Kidney (tissue), 14 donors: ENCODE results near the gene CD151. TPM values are rescaled to one million over a fixed set of nuclear protein-coding genes. Genes with fewer than 3 reads are reported as not detected.

Source experiments
- DNase-seq, 5 donors: peaks; one replicate each; pipeline ENCODE4 v3.0.0-alpha.2; 2013 to 2020
- FAIRE-seq: peaks from 2 replicates; lab custom pipeline; 2012; peaks lifted over from hg19 to GRCh38; lab: Jason Lieb, UNC
- H3K27ac ChIP-seq, 2 donors: one replicate each; pipeline ENCODE4 v1.7.0; 2013; ENCODE audit warnings: low read depth in 2 of 2, low read length in 2 of 2, inconsistent platforms in 1 of 2
- H3K27me3 ChIP-seq: one replicate; pipeline ENCODE4 v1.7.1; 2013; ENCODE audit warnings: low read length, inconsistent platforms; ENCODE audit not compliant: control insufficient read depth, insufficient read depth
- H3K36me3 ChIP-seq, 3 donors: one replicate each; pipeline versions ENCODE4 v1.7.0 to v1.7.1; 2013; ENCODE audit warnings: low read length in 3 of 3, control low read depth in 1 of 3, inconsistent platforms in 1 of 3; ENCODE audit not compliant: insufficient read depth in 3 of 3, control insufficient read depth in 2 of 3
- H3K4me1 ChIP-seq, 3 donors: one replicate each; pipeline versions ENCODE4 v1.7.0 to v1.7.1; 2013; ENCODE audit warnings: low read length in 3 of 3, inconsistent platforms in 1 of 3, low read depth in 1 of 3; ENCODE audit not compliant: control insufficient read depth in 2 of 3, insufficient read depth in 2 of 3
- H3K4me3 ChIP-seq, 3 donors: one replicate each; pipeline versions ENCODE4 v1.7.0 to v1.8.1; 2013; ENCODE audit warnings: low read length in 3 of 3, control low read depth in 1 of 3, inconsistent platforms in 1 of 3
- H3K9ac ChIP-seq, 3 donors: one replicate each; pipeline versions ENCODE4 v1.7.0 to v1.7.1; 2013; ENCODE audit warnings: low read length in 3 of 3, control low read depth in 1 of 3, inconsistent platforms in 1 of 3
- H3K9me3 ChIP-seq, 3 donors: one replicate each; pipeline versions ENCODE4 v1.7.0 to v1.7.1; 2013; ENCODE audit warnings: low read length in 3 of 3, control low read depth in 1 of 3, inconsistent platforms in 1 of 3; ENCODE audit not compliant: control insufficient read depth in 2 of 3, insufficient read depth in 1 of 3
- intact Hi-C: fragments of 100-400 bp; cut with DNase I; formaldehyde crosslinking; loops from one replicate; pipeline ENCODE4 v1.11.1; 2022
- polyA plus RNA-seq: library from polyadenylated mRNA; stranded (reverse); fragments of 350-450 nt; fragmentation: Illumina TruSeq; extraction: RNeasy Lipid Tissue Mini Kit (QIAGEN cat#74804); gene quantifications from one replicate; pipeline ENCODE4 v1.2.3, GENCODE V29; 2014; ENCODE audit warnings: low read depth, low replicate concordance; ENCODE audit not compliant: insufficient read depth
- total RNA-seq: library from RNA; stranded (reverse); fragmentation: NEBNext Ultra II Directional; extraction: Animal tissue kit (Norgen Biotek cat#: 25700); gene quantifications from one replicate; pipeline ENCODE4 v1.2.1, GENCODE V29; 2021
- TF ChIP-seq, protein P1 (sequence below): IDR thresholded peaks from 3 replicates; pipeline ENCODE4 v1.5.1; 2012; ENCODE audit warnings: mild to moderate bottlenecking, moderate library complexity, borderline replicate concordance; ENCODE audit not compliant: insufficient read depth; ENCODE audit errors: extremely low read depth
- donor health status: control.
- donor health status: control.
- donor health status: control.
- donor health status: control.
- donor health status: control.
- donor health status: DM: yes; HTN: yes; CAD: no.
- donor health status: Normal renal cell carcinoma (clear cell type).

The CD151 gene
- total and polyA plus RNA-seq, 2 donors from 2014 or later, result 379 to 476 TPM

DNA sequence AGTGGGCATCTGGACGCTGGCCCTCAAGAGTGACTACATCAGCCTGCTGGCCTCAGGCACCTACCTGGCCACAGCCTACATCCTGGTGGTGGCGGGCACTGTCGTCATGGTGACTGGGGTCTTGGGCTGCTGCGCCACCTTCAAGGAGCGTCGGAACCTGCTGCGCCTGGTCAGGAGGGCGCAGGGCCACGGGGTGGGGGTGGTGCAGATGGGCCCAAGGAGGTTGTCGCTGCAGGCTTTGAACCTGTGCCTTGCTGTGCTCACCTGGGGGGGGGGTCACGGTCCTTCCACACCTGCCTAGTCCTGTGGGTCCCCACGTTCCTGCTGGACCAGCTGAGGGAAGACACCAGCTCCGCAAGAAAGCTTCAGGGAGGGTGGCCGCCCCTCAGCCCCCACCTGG lies 3.5 kb downstream of the CD151 start:
- H3K9me3 ChIP-seq, result no peaks in the 10 kb centered on the region
- H3K27ac ChIP-seq, result no peak overlapping the region
- H3K4me3 ChIP-seq, result no peak overlapping the region
- peaks cover 0 to 34% (median 10%) of the 10 kb centered on the region in 3 donors for H3K36me3 ChIP-seq
- no peak overlapping the region for H3K9ac ChIP-seq
- FAIRE-seq (no peak), DNase-seq (no peak)
- H3K27me3 ChIP-seq, result no peaks in the 10 kb centered on the region
- intact Hi-C loops, result no loop called here
- H3K4me1 ChIP-seq, result peaks cover 0 to 42% (median 9%) of the 10 kb centered on the region in 3 donors
- TF ChIP-seq, protein P1, sequence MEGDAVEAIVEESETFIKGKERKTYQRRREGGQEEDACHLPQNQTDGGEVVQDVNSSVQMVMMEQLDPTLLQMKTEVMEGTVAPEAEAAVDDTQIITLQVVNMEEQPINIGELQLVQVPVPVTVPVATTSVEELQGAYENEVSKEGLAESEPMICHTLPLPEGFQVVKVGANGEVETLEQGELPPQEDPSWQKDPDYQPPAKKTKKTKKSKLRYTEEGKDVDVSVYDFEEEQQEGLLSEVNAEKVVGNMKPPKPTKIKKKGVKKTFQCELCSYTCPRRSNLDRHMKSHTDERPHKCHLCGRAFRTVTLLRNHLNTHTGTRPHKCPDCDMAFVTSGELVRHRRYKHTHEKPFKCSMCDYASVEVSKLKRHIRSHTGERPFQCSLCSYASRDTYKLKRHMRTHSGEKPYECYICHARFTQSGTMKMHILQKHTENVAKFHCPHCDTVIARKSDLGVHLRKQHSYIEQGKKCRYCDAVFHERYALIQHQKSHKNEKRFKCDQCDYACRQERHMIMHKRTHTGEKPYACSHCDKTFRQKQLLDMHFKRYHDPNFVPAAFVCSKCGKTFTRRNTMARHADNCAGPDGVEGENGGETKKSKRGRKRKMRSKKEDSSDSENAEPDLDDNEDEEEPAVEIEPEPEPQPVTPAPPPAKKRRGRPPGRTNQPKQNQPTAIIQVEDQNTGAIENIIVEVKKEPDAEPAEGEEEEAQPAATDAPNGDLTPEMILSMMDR, result no peak

DNA sequence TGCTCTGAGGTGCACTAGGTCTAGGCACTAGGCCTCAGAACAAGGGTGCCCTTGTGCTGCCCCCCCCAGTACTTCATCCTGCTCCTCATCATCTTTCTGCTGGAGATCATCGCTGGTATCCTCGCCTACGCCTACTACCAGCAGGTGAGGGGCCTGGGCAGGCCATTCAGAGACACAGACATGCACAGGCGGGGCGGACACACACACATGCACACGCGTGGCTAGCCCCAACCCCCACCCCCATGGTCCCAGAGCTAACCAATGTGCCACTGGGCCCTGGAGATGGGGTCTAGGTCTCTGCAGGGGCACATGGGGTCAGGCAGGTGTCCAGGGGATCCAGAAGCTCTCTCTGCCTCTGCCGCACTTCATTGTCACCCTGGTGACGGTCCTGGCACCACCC lies 3.9 kb downstream of the CD151 start:
- FAIRE-seq, result no peak
- H3K4me1 ChIP-seq, result peaks cover 0 to 43% (median 12%) of the 10 kb centered on the region in 3 donors
- H3K9ac ChIP-seq, result no peak overlapping the region
- no peaks in the 10 kb centered on the region for H3K9me3 ChIP-seq
- H3K27me3 ChIP-seq, result no peaks in the 10 kb centered on the region
- no peak overlapping the region for H3K27ac ChIP-seq
- peaks cover 0 to 34% (median 10%) of the 10 kb centered on the region in 3 donors for H3K36me3 ChIP-seq
- no peak for DNase-seq
- intact Hi-C loops, result no loop called here
- TF ChIP-seq, protein P1, result no peak
- no peak overlapping the region for H3K4me3 ChIP-seq

DNA sequence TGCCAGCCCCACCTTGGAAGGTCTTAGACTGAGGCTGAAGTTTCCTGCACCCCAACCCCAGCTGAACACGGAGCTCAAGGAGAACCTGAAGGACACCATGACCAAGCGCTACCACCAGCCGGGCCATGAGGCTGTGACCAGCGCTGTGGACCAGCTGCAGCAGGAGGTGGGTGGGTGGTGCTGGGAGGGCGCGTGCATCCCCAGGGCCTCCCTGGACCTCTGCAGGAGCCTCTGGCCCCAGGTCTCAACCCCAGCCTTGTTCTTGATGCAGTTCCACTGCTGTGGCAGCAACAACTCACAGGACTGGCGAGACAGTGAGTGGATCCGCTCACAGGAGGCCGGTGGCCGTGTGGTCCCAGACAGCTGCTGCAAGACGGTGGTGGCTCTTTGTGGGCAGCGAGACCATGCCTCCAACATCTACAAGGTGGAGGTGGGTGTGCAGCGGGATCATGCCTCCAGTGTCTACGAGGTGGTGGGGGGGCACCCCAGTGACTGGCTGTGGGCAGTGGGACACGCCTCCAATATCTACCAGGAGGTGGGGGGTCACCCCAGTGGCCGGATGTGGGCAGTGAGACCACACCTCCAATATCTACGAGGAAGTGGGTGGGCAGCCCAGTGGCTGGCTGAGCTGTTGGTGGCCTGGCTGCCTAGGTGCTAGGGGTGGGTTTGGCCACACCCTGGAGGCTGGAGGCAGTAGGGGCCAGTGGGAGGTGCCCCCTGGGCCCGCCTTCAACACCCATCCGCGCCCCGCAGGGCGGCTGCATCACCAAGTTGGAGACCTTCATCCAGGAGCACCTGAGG lies 4.6 kb downstream of the CD151 start:
- TF ChIP-seq, protein P1, result no peak
- FAIRE-seq, result no peak
- no peaks in the 10 kb centered on the region for H3K9me3 ChIP-seq
- H3K27ac ChIP-seq, result no peak overlapping the region
- DNase-seq, result no peak
- no peaks in the 10 kb centered on the region for H3K27me3 ChIP-seq
- no peak overlapping the region for H3K9ac ChIP-seq
- no peak overlapping the region for H3K4me3 ChIP-seq
- H3K4me1 ChIP-seq, result peaks cover 0 to 37% (median 12%) of the 10 kb centered on the region in 3 donors
- H3K36me3 ChIP-seq, result peaks cover 0 to 34% (median 10%) of the 10 kb centered on the region in 3 donors
- intact Hi-C loops, result no loop called here

DNA sequence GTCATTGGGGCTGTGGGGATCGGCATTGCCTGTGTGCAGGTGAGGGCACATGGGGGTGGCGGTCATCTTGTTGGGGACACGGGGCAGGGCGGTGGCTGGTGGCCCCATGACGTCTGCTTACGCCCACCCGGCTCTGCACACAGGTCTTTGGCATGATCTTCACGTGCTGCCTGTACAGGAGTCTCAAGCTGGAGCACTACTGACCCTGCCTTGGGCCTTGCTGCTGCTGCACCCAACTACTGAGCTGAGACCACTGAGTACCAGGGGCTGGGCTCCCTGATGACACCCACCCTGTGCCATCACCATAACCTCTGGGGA lies 5.2 kb downstream of the CD151 start:
- H3K36me3 ChIP-seq, result peaks cover 0 to 34% (median 10%) of the 10 kb centered on the region in 3 donors
- H3K27ac ChIP-seq, result no peak overlapping the region
- no peak overlapping the region for H3K4me3 ChIP-seq
- no peak overlapping the region for H3K9ac ChIP-seq
- H3K9me3 ChIP-seq, result no peaks in the 10 kb centered on the region
- H3K4me1 ChIP-seq, result peaks cover 0 to 36% (median 12%) of the 10 kb centered on the region in 3 donors
- TF ChIP-seq, protein P1, result no peak
- intact Hi-C loops, result no loop called here
- FAIRE-seq (no peak), DNase-seq (no peak)
- no peaks in the 10 kb centered on the region for H3K27me3 ChIP-seq
